Activated naive CD4-positive, alpha-beta T cell treated with Interleukin-2 at 50 U/mL for 16 hours (primary cell): Measurements from ENCODE around the gene NR6A1.

Source experiments
- DNase-seq: peaks from one replicate; pipeline ENCODE4 v3.0.0-alpha.2; 2020

The NR6A1 gene

GRCh38 chr9:124720429-124721108, 50.5 kb downstream of the NR6A1 start:
- DNase-seq, result no peak

GRCh38 chr9:124718928-124719327, 52.2 kb downstream of the NR6A1 start:
- DNase-seq, result no peak

- no peak for DNase-seq
These were observed 53.5 kb downstream of the NR6A1 start for GRCh38 chr9:124717597-124717996.

- peak; percentile 8 for DNase-seq
These were observed 54.3 kb downstream of the NR6A1 start for GRCh38 chr9:124716808-124717207.

- no peak for DNase-seq
These were observed 60.3 kb downstream of the NR6A1 start for GRCh38 chr9:124710766-124711165.

- DNase-seq, result no peak
These were observed 61.8 kb downstream of the NR6A1 start for GRCh38 chr9:124709292-124709690.

- no peak for DNase-seq
These were observed 62.3 kb downstream of the NR6A1 start for GRCh38 chr9:124708633-124709291.

- no peak for DNase-seq
These were observed 63.0 kb downstream of the NR6A1 start for GRCh38 chr9:124708074-124708473.

GRCh38 chr9:124707666-124708065, 63.4 kb downstream of the NR6A1 start:
- DNase-seq, result no peak

- DNase-seq, result no peak
These were observed 64.4 kb downstream of the NR6A1 start for GRCh38 chr9:124706685-124707084.

GRCh38 chr9:124699575-124699974, 71.5 kb downstream of the NR6A1 start:
- DNase-seq, result no peak

GRCh38 chr9:124698265-124698664, 72.8 kb downstream of the NR6A1 start:
- no peak for DNase-seq

- no peak for DNase-seq
These were observed 73.5 kb downstream of the NR6A1 start for GRCh38 chr9:124697326-124698200.

- DNase-seq, result no peak
These were observed 75.0 kb downstream of the NR6A1 start for GRCh38 chr9:124696101-124696500.

- DNase-seq, result no peak
These were observed 75.7 kb downstream of the NR6A1 start for GRCh38 chr9:124695280-124695890.

- no peak for DNase-seq
These were observed 76.5 kb downstream of the NR6A1 start for GRCh38 chr9:124694414-124695279.

GRCh38 chr9:124693403-124693802, 77.7 kb downstream of the NR6A1 start:
- DNase-seq, result no peak

GRCh38 chr9:124688238-124688904, 82.7 kb downstream of the NR6A1 start:
- no peak for DNase-seq

GRCh38 chr9:124686918-124687317, 84.2 kb downstream of the NR6A1 start:
- no peak for DNase-seq

GRCh38 chr9:124685217-124685616, 85.9 kb downstream of the NR6A1 start:
- no peak for DNase-seq

GRCh38 chr9:124684169-124684568, 86.9 kb downstream of the NR6A1 start:
- no peak for DNase-seq

GRCh38 chr9:124683043-124683442, 88.1 kb downstream of the NR6A1 start:
- no peak for DNase-seq
